Nephron progenitor cell (in vitro differentiated cells): Measurements from ENCODE around the gene MAPKAPK2.
A peak's percentile ranks its signal among the peaks of the same experiment; 100 is the strongest.
"Not testable (repeated sequence)": the region's sequence is repeated elsewhere in the genome, so short reads cannot be mapped to it uniquely, and the experiment has no call there.

Experiments
- DNase-seq: peaks from one replicate; pipeline ENCODE4 v3.0.0; 2021
- H3K27ac Mint-ChIP-seq: 2 replicates; pipeline ENCODE4 v1.8.0; 2021; ENCODE audit warnings: mild to moderate bottlenecking, moderate library complexity, mixed read lengths
- H3K27me3 Mint-ChIP-seq: 2 replicates; pipeline ENCODE4 v1.8.0; 2021; ENCODE audit warnings: mild to moderate bottlenecking, low read depth, mixed read lengths; ENCODE audit not compliant: poor library complexity
- H3K36me3 Mint-ChIP-seq: 2 replicates; pipeline ENCODE4 v1.8.0; 2021; ENCODE audit warnings: low read depth, mixed read lengths
- H3K4me1 Mint-ChIP-seq: 2 replicates; pipeline ENCODE4 v1.8.0; 2021; ENCODE audit warnings: mixed read lengths
- H3K4me3 Mint-ChIP-seq: 2 replicates; pipeline ENCODE4 v1.8.0; 2021; ENCODE audit warnings: mild to moderate bottlenecking, moderate library complexity, mixed read lengths
- H3K9me3 Mint-ChIP-seq: 2 replicates; pipeline ENCODE4 v1.8.0; 2021; ENCODE audit warnings: mild to moderate bottlenecking, moderate library complexity, mixed read lengths
- TF ChIP-seq, protein P1 (sequence below): fragments of 200-600 bp; sonication (generic); IDR thresholded peaks from 2 replicates; pipeline ENCODE4 v1.5.0; 2021; ENCODE audit warnings: antibody characterized with exemption

MAPKAPK2 gene

GRCh38 chr1:206684478-206685333 lies at the start of gene MAPKAPK2:
Gene MAPKAPK2 (plus strand): TSS chr1:206684905. CDS start chr1:206685230, 325 bp downstream.
- Mint-ChIP-seq H3K4me3 (peak within 1 kb of the TSS; percentile 94), H3K9me3 (no peaks in the 10 kb centered on the region), H3K27ac (peak within 1 kb of the TSS; percentile 95), H3K27me3 (peaks cover 36% of the 10 kb centered on the region), H3K4me1 (peaks cover 48% of the 10 kb centered on the region), H3K36me3 (no peaks in the 10 kb centered on the region)
- TF ChIP-seq, protein P1, sequence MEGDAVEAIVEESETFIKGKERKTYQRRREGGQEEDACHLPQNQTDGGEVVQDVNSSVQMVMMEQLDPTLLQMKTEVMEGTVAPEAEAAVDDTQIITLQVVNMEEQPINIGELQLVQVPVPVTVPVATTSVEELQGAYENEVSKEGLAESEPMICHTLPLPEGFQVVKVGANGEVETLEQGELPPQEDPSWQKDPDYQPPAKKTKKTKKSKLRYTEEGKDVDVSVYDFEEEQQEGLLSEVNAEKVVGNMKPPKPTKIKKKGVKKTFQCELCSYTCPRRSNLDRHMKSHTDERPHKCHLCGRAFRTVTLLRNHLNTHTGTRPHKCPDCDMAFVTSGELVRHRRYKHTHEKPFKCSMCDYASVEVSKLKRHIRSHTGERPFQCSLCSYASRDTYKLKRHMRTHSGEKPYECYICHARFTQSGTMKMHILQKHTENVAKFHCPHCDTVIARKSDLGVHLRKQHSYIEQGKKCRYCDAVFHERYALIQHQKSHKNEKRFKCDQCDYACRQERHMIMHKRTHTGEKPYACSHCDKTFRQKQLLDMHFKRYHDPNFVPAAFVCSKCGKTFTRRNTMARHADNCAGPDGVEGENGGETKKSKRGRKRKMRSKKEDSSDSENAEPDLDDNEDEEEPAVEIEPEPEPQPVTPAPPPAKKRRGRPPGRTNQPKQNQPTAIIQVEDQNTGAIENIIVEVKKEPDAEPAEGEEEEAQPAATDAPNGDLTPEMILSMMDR, result no peak
- DNase-seq, result peak; percentile 83

DNA sequence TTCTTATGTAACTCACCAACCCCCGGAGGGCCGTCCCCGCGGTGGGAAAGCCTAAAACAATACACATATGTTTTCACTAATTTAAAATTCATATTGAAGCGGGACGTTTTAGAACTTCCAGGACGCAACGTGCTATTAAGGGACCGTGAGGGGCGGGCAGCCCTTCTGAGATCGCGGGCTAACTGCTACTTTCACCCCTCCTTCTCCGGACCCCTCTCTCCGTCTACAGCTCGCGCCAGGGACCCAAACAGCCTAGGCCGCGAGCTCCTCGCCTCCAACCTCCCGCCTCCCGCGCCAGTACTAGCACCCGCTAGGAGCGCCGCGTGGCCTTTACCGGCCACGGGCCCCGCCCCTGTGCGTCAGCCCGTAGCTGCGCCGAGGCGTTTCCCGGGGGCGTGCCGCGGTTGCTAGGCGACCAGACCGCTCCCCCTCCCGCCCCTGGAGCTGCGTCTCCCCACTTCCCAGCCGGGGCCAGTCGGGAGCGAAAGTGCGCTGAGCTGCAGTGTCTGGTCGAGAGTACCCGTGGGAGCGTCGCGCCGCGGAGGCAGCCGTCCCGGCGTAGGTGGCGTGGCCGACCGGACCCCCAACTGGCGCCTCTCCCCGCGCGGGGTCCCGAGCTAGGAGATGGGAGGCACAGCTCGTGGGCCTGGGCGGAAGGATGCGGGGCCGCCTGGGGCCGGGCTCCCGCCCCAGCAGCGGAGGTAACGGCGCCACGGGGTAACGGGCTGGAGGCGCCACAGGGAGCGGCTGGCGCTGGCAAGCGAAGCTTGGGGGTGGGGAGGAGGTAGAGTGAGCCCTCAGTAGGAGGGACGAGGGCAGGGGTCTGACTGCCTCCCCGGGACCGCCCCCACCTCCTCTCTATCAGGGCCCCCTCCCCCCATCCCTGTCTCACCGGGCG lies 49.4 kb upstream of the MAPKAPK2 start, which contains the start of gene DYRK3:
Gene DYRK3, plus strand, starts transcription at position 457 of the 898 bp plus-strand sequence. Its CDS starts 168 bp downstream, at position 625.
- DNase-seq, result peak; percentile 97
- peak within 1 kb of the TSS; percentile 61 for H3K27ac Mint-ChIP-seq
- peaks cover 16% of the 10 kb centered on the region for H3K36me3 Mint-ChIP-seq
- TF ChIP-seq, protein P1, result no peak
- H3K4me3 Mint-ChIP-seq, result peak within 1 kb of the TSS; percentile 92
- no peaks in the 10 kb centered on the region for H3K27me3 Mint-ChIP-seq
- peaks cover 49% of the 10 kb centered on the region for H3K4me1 Mint-ChIP-seq
- H3K9me3 Mint-ChIP-seq, result no peaks in the 10 kb centered on the region

- peaks cover 49% of the 10 kb centered on the region for H3K4me1 Mint-ChIP-seq
These were observed 48.7 kb upstream of the MAPKAPK2 start for GRCh38 chr1:206635978-206636345.

DNA sequence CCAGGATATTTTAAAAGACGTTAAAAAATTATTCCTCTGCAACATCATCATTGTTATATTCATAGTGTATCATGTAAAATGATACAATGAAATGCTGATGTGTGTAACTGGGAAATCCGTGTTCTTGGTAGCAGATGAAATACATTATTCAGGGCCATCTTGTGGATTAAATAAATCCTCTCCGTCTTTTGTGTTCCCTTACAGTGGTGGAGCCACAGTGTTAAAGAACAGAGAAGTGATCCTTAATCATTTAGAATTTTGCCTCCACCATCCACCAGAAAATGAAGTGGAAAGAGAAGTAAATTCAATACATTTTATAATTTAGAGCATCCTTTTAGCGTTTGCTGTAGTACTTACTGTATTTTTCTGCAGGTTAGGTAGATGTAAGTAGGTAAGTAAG lies 48.0 kb upstream of the MAPKAPK2 start:
- Mint-ChIP-seq H3K27ac (no peak overlapping the region), H3K4me1 (peaks cover 49% of the 10 kb centered on the region), H3K27me3 (no peaks in the 10 kb centered on the region), H3K9me3 (no peaks in the 10 kb centered on the region), H3K4me3 (peak overlapping the region; percentile 92), H3K36me3 (peaks cover 29% of the 10 kb centered on the region)
- TF ChIP-seq, protein P1, result no peak
- DNase-seq, result no peak

More at GRCh38 chr1:206635978-206636345, 48.7 kb upstream of the MAPKAPK2 start:
- Mint-ChIP-seq H3K4me3 (peak overlapping the region; percentile 92), H3K36me3 (peaks cover 22% of the 10 kb centered on the region), H3K27me3 (no peaks in the 10 kb centered on the region), H3K9me3 (no peaks in the 10 kb centered on the region), H3K27ac (peak overlapping the region; percentile 61)
- TF ChIP-seq, protein P1, result no peak
- peak; percentile 15 for DNase-seq

DNA sequence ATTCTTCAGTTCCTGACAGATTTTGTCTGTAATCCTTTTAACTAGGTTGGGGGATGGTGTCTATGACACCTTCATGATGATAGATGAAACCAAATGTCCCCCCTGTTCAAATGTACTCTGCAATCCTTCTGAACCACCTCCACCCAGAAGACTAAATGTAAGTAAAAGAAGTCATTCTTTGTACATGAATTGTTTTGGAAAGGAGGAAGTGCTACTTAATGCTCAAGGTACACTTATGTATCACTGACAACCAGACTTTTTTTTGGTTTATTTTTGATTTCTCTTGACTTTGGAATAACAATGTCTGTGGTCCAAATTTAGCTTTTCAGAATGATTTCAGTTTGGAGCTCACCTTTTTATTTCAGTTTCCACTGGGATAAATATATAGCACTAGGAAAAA lies 47.1 kb upstream of the MAPKAPK2 start:
- peaks cover 37% of the 10 kb centered on the region for H3K36me3 Mint-ChIP-seq
- H3K27ac Mint-ChIP-seq, result peak overlapping the region; percentile 1
- H3K27me3 Mint-ChIP-seq, result no peaks in the 10 kb centered on the region
- H3K4me1 Mint-ChIP-seq, result peaks cover 45% of the 10 kb centered on the region
- H3K4me3 Mint-ChIP-seq, result peak overlapping the region; percentile 92
- TF ChIP-seq, protein P1, result no peak
- DNase-seq, result no peak
- no peaks in the 10 kb centered on the region for H3K9me3 Mint-ChIP-seq

DNA sequence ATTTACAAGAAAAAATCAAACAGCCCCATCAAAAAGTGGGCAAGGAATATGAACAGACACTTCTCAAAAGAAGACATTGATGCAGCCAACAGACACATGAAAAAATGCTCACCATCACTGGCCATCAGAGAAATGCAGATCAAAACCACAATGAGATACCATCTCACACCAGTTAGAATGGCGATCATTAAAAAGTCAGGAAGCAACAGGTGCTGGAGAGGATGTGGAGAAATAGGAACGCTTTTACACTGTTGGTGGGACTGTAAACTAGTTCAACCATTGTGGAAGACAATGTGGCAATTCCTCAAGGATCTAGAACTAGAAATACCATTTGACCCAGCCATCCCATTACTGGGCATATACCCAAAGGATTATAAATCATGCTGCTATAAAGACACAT lies 42.6 kb upstream of the MAPKAPK2 start:
- peaks cover 53% of the 10 kb centered on the region for H3K36me3 Mint-ChIP-seq
- not testable (repeated sequence) for H3K27me3 Mint-ChIP-seq, DNase-seq, H3K4me3 Mint-ChIP-seq, H3K9me3 Mint-ChIP-seq, H3K4me1 Mint-ChIP-seq, H3K27ac Mint-ChIP-seq
